Muscle layer of colon (tissue), 2 donors: ENCODE measurements around the gene GAPDHS.

ENCODE experiments used
- H3K27ac ChIP-seq: one replicate; pipeline ENCODE4 v1.7.0; 2013; ENCODE audit warnings: low read depth, mild to moderate bottlenecking, low read length, moderate library complexity
- H3K27me3 ChIP-seq, 2 donors: one replicate each; pipeline ENCODE4 v1.7.0; 2013; ENCODE audit warnings: low read length in 2 of 2, mild to moderate bottlenecking in 2 of 2; ENCODE audit not compliant: insufficient read depth in 2 of 2, control insufficient read depth in 1 of 2
- H3K36me3 ChIP-seq: one replicate; pipeline ENCODE4 v1.7.0; 2013; ENCODE audit warnings: mild to moderate bottlenecking, low read length; ENCODE audit not compliant: insufficient read depth
- H3K4me1 ChIP-seq: one replicate; pipeline ENCODE4 v1.7.0; 2013; ENCODE audit warnings: mild to moderate bottlenecking, low read length; ENCODE audit not compliant: insufficient read depth
- H3K4me3 ChIP-seq, 2 donors: one replicate each; pipeline ENCODE4 v1.7.0; 2013; ENCODE audit warnings: low read length in 2 of 2, low read depth in 1 of 2, mild to moderate bottlenecking in 1 of 2, moderate library complexity in 1 of 2
- H3K9ac ChIP-seq: one replicate; pipeline ENCODE4 v1.7.0; 2013; ENCODE audit warnings: low read length
- H3K9me3 ChIP-seq: one replicate; pipeline ENCODE4 v1.7.0; 2013; ENCODE audit warnings: mild to moderate bottlenecking, low read length
- donor health status: abdominal sarcoma.
- donor health status: Adenocarcinoma of cecum.

Gene GAPDHS

GRCh38 chr19:35498220-35498619, 35.0 kb upstream of the GAPDHS start:
- H3K9ac ChIP-seq, result no peak overlapping the region
- H3K27ac ChIP-seq, result no peak overlapping the region
- no peaks in the 10 kb centered on the region for H3K9me3 ChIP-seq
- no peaks in the 10 kb centered on the region for H3K27me3 ChIP-seq
- H3K36me3 ChIP-seq, result no peaks in the 10 kb centered on the region
- H3K4me3 ChIP-seq, result no peak overlapping the region
- peaks cover 8% of the 10 kb centered on the region for H3K4me1 ChIP-seq

- H3K4me3 ChIP-seq, result no peak overlapping the region
- peaks cover 8% of the 10 kb centered on the region for H3K4me1 ChIP-seq
- H3K27me3 ChIP-seq, result no peaks in the 10 kb centered on the region
- H3K36me3 ChIP-seq, result no peaks in the 10 kb centered on the region
- H3K27ac ChIP-seq, result no peak overlapping the region
- H3K9ac ChIP-seq, result no peak overlapping the region
- H3K9me3 ChIP-seq, result no peaks in the 10 kb centered on the region
Observed at GRCh38 chr19:35498984-35499527, 34.2 kb upstream of the GAPDHS start.

GRCh38 chr19:35500611-35501010, 32.6 kb upstream of the GAPDHS start:
- no peaks in the 10 kb centered on the region for H3K9me3 ChIP-seq
- H3K27ac ChIP-seq, result no peak overlapping the region
- no peaks in the 10 kb centered on the region for H3K27me3 ChIP-seq
- peaks cover 1% of the 10 kb centered on the region for H3K4me1 ChIP-seq
- no peaks in the 10 kb centered on the region for H3K36me3 ChIP-seq
- H3K4me3 ChIP-seq, result no peak overlapping the region
- H3K9ac ChIP-seq, result no peak overlapping the region

- Histone ChIP-seq H3K27me3 (no peaks in the 10 kb centered on the region), H3K27ac (no peak overlapping the region), H3K36me3 (no peaks in the 10 kb centered on the region), H3K4me3 (no peak overlapping the region), H3K9me3 (no peaks in the 10 kb centered on the region), H3K9ac (no peak overlapping the region), H3K4me1 (no peaks in the 10 kb centered on the region)
Observed at GRCh38 chr19:35501684-35502083, 31.6 kb upstream of the GAPDHS start.

GRCh38 chr19:35502751-35503150, 30.5 kb upstream of the GAPDHS start:
- Histone ChIP-seq H3K4me3 (no peak overlapping the region), H3K36me3 (no peaks in the 10 kb centered on the region), H3K27me3 (peaks cover 0 to 1% of the 10 kb centered on the region in 2 donors), H3K9ac (no peak overlapping the region), H3K27ac (no peak overlapping the region), H3K4me1 (no peaks in the 10 kb centered on the region), H3K9me3 (no peaks in the 10 kb centered on the region)

GRCh38 chr19:35506011-35506410, 27.2 kb upstream of the GAPDHS start:
- Histone ChIP-seq H3K9me3 (no peaks in the 10 kb centered on the region), H3K36me3 (no peaks in the 10 kb centered on the region), H3K4me3 (no peak overlapping the region), H3K27ac (no peak overlapping the region), H3K4me1 (no peaks in the 10 kb centered on the region), H3K27me3 (peaks cover 14 to 21% of the 10 kb centered on the region in 2 donors), H3K9ac (no peak overlapping the region)

- Histone ChIP-seq H3K9me3 (no peaks in the 10 kb centered on the region), H3K27ac (no peak overlapping the region), H3K9ac (no peak overlapping the region), H3K4me1 (no peaks in the 10 kb centered on the region), H3K36me3 (no peaks in the 10 kb centered on the region), H3K4me3 (no peak overlapping the region), H3K27me3 (peaks cover 14 to 29% of the 10 kb centered on the region in 2 donors)
Observed at GRCh38 chr19:35507561-35507960, 25.7 kb upstream of the GAPDHS start.

- no peaks in the 10 kb centered on the region for H3K4me1 ChIP-seq
- peaks cover 14 to 35% of the 10 kb centered on the region in 2 donors for H3K27me3 ChIP-seq
- H3K9ac ChIP-seq, result no peak overlapping the region
- no peaks in the 10 kb centered on the region for H3K36me3 ChIP-seq
- H3K9me3 ChIP-seq, result no peaks in the 10 kb centered on the region
- no peak overlapping the region for H3K27ac ChIP-seq
- H3K4me3 ChIP-seq, result no peak overlapping the region
Observed at GRCh38 chr19:35508129-35508528, 25.1 kb upstream of the GAPDHS start.

GRCh38 chr19:35509018-35509652, 24.1 kb upstream of the GAPDHS start:
- no peaks in the 10 kb centered on the region for H3K4me1 ChIP-seq
- H3K27me3 ChIP-seq, result peaks cover 18 to 43% of the 10 kb centered on the region in 2 donors
- peak overlapping the region in 1 of 2 donors; percentile 52 for H3K4me3 ChIP-seq
- H3K36me3 ChIP-seq, result no peaks in the 10 kb centered on the region
- H3K27ac ChIP-seq, result no peak overlapping the region
- H3K9me3 ChIP-seq, result no peaks in the 10 kb centered on the region
- no peak overlapping the region for H3K9ac ChIP-seq

- H3K36me3 ChIP-seq, result no peaks in the 10 kb centered on the region
- no peak overlapping the region for H3K9ac ChIP-seq
- no peak overlapping the region for H3K27ac ChIP-seq
- H3K4me1 ChIP-seq, result no peaks in the 10 kb centered on the region
- H3K9me3 ChIP-seq, result no peaks in the 10 kb centered on the region
- peaks cover 18 to 47% of the 10 kb centered on the region in 2 donors for H3K27me3 ChIP-seq
- peak overlapping the region; percentile 30 to 52 for H3K4me3 ChIP-seq
Observed at GRCh38 chr19:35509861-35510625, 23.2 kb upstream of the GAPDHS start.

- peaks cover 18 to 47% of the 10 kb centered on the region in 2 donors for H3K27me3 ChIP-seq
- no peak overlapping the region for H3K27ac ChIP-seq
- H3K36me3 ChIP-seq, result no peaks in the 10 kb centered on the region
- no peak overlapping the region for H3K9ac ChIP-seq
- H3K4me1 ChIP-seq, result no peaks in the 10 kb centered on the region
- H3K9me3 ChIP-seq, result no peaks in the 10 kb centered on the region
- peak overlapping the region in 1 of 2 donors; percentile 52 for H3K4me3 ChIP-seq
Observed at GRCh38 chr19:35510626-35510964, 22.7 kb upstream of the GAPDHS start.
